H1 (cell line): ENCODE data around the gene CACNA2D3. TPM values are rescaled to one million over a fixed set of nuclear protein-coding genes. Genes with fewer than 3 reads are reported as not detected.

Source experiments
- CTCF ChIA-PET: fragments of 300-600 bp; sonication (Branson Sonifier 250); formaldehyde crosslinking; loops from one replicate; lab custom pipeline; 2021; ENCODE audit not compliant: partially characterized antibody; lab: Charles Lee
- POLR2A ChIA-PET: fragments of 300-600 bp; sonication (Branson Sonifier 250); formaldehyde crosslinking; loops from one replicate; lab custom pipeline; 2021; ENCODE audit warnings: inconsistent platforms; ENCODE audit not compliant: partially characterized antibody; lab: Charles Lee
- DNase-seq, 2 experiments: peaks; one replicate each; pipeline versions ENCODE4 v3.0.0 to v3.0.0-alpha.2; 2010 to 2022; ENCODE audit warnings: low spot score in 2 of 2, low read depth in 1 of 2, mixed read lengths in 1 of 2
- FAIRE-seq: peaks from 2 replicates; lab custom pipeline; 2011; peaks lifted over from hg19 to GRCh38; lab: Jason Lieb, UNC
- H2AFZ ChIP-seq: 2 replicates; pipeline ENCODE4 v1.8.1; 2012; ENCODE audit warnings: low read length, inconsistent platforms
- H2AK5ac ChIP-seq: 2 replicates; pipeline ENCODE4 v1.6.1; 2013; ENCODE audit warnings: low read depth, low read length
- H2BK120ac ChIP-seq: replicated peaks from 2 replicates; pipeline ENCODE3; 2013; ENCODE audit warnings: low read depth, low read length, inconsistent platforms
- H2BK12ac ChIP-seq: 2 replicates; pipeline ENCODE4 v1.6.1; 2013; ENCODE audit warnings: low read depth, low read length
- H2BK15ac ChIP-seq: 2 replicates; pipeline ENCODE4 v1.6.1; 2013; ENCODE audit warnings: low read length
- H2BK20ac ChIP-seq: 2 replicates; pipeline ENCODE4 v1.6.1; 2013; ENCODE audit warnings: low read length
- H2BK5ac ChIP-seq: 2 replicates; pipeline ENCODE4 v1.6.1; 2013; ENCODE audit warnings: low read depth, low read length
- H3K14ac ChIP-seq: 2 replicates; pipeline ENCODE4 v1.6.1; 2013; ENCODE audit warnings: inconsistent platforms; ENCODE audit not compliant: insufficient read length
- H3K18ac ChIP-seq: 2 replicates; pipeline ENCODE4 v1.6.1; 2013; ENCODE audit warnings: low read length; ENCODE audit errors: extremely low read depth
- H3K23ac ChIP-seq: 2 replicates; pipeline ENCODE4 v1.6.1; 2013; ENCODE audit warnings: inconsistent platforms; ENCODE audit not compliant: insufficient read length
- H3K23me2 ChIP-seq: 2 replicates; pipeline ENCODE4 v1.6.1; 2013; ENCODE audit warnings: low read depth, low read length
- H3K27ac ChIP-seq: 2 replicates; pipeline ENCODE4 v1.6.1; 2011; ENCODE audit warnings: low read depth, low read length, inconsistent platforms
- H3K27me3 ChIP-seq, 4 experiments: replicated peaks in 1 of 4; 1 replicate in 1 of 4; 2 replicates in 3 of 4; pipeline versions ENCODE4 v1.6.1 to v1.8.1; 2011 to 2013; ENCODE audit warnings: low read length in 3 of 4, mild to moderate bottlenecking in 3 of 4, inconsistent platforms in 2 of 4, mixed read lengths in 2 of 4, moderate library complexity in 1 of 4; ENCODE audit not compliant: control insufficient read depth in 3 of 4, insufficient read depth in 3 of 4; ENCODE audit errors: extremely low read depth in 1 of 4
- H3K36me3 ChIP-seq, 4 experiments: 2 replicates each; pipeline versions ENCODE4 v1.6.1 to v1.8.1; 2011 to 2013; ENCODE audit warnings: mild to moderate bottlenecking in 4 of 4, low read length in 3 of 4, moderate library complexity in 2 of 4, control low read depth in 1 of 4, inconsistent platforms in 1 of 4; ENCODE audit not compliant: insufficient read depth in 4 of 4, control insufficient read depth in 2 of 4
- H3K4ac ChIP-seq: replicated peaks from 2 replicates; pipeline ENCODE3; 2013; ENCODE audit warnings: low read length, low read depth, mixed read lengths, inconsistent platforms; ENCODE audit not compliant: insufficient read length
- H3K4me1 ChIP-seq, 4 experiments: replicated peaks in 1 of 4; 1 replicate in 1 of 4; 2 replicates in 3 of 4; pipeline versions ENCODE4 v1.6.1 to v1.8.1; 2011 to 2013; ENCODE audit warnings: low read length in 3 of 4, inconsistent platforms in 2 of 4, mixed read lengths in 1 of 4; ENCODE audit not compliant: insufficient read depth in 4 of 4, control insufficient read depth in 3 of 4
- H3K4me2 ChIP-seq, 2 experiments: 2 replicates each; pipeline versions ENCODE4 v1.6.1 to v1.8.1; 2011 to 2013; ENCODE audit warnings: low read depth in 2 of 2, low read length in 2 of 2, control low read depth in 1 of 2, inconsistent platforms in 1 of 2, mild to moderate bottlenecking in 1 of 2; ENCODE audit not compliant: insufficient read depth in 1 of 2
- H3K4me3 ChIP-seq, 4 experiments: fragments of 200-600, 300-600 bp in 1 of 4; sonication (generic), shearing (Covaris generic), sonication (Bioruptor Twin) in 1 of 4; 2 replicates each; pipeline versions ENCODE4 v1.5.1 to v1.8.1; 2011 to 2016; ENCODE audit warnings: low read length in 4 of 4, low read depth in 3 of 4, control low read depth in 2 of 4, inconsistent platforms in 2 of 4, mild to moderate bottlenecking in 2 of 4, mixed read lengths in 1 of 4, moderate library complexity in 1 of 4; ENCODE audit not compliant: insufficient read depth in 2 of 4; ENCODE audit errors: extremely low read depth in 1 of 4
- H3K56ac ChIP-seq: replicated peaks from 2 replicates; pipeline ENCODE3; 2013; ENCODE audit warnings: low read depth, mild to moderate bottlenecking, mixed read lengths, low read length, inconsistent platforms; ENCODE audit not compliant: insufficient read length
- H3K79me1 ChIP-seq: 2 replicates; pipeline ENCODE4 v1.6.1; 2013; ENCODE audit warnings: low read depth, low read length, control low read depth
- H3K79me2 ChIP-seq, 2 experiments: 2 replicates each; pipeline versions ENCODE4 v1.6.1 to v1.8.1; 2012 to 2013; ENCODE audit warnings: low read length in 2 of 2, mild to moderate bottlenecking in 2 of 2, inconsistent platforms in 1 of 2; ENCODE audit not compliant: insufficient read depth in 2 of 2, control insufficient read depth in 1 of 2
- H3K9ac ChIP-seq, 4 experiments: replicated peaks in 1 of 4; 1 replicate in 1 of 4; 2 replicates in 3 of 4; pipeline versions ENCODE4 v1.6.1 to v1.8.1; 2011 to 2013; ENCODE audit warnings: low read depth in 3 of 4, low read length in 3 of 4, control low read depth in 2 of 4, mild to moderate bottlenecking in 2 of 4, moderate library complexity in 2 of 4, inconsistent platforms in 1 of 4; ENCODE audit errors: extremely low read depth in 1 of 4
- H3K9me3 ChIP-seq, 2 experiments: 2 replicates each; pipeline versions ENCODE4 v1.6.1 to v1.8.1; 2012 to 2013; ENCODE audit warnings: mild to moderate bottlenecking in 2 of 2, moderate library complexity in 2 of 2, control low read depth in 1 of 2, inconsistent platforms in 1 of 2, low read depth in 1 of 2, low read length in 1 of 2, mixed read lengths in 1 of 2; ENCODE audit not compliant: insufficient read depth in 2 of 2
- H4K20me1 ChIP-seq, 2 experiments: replicated peaks in 1 of 2; 2 replicates each; pipeline versions ENCODE3 to v1.8.1; 2011 to 2013; ENCODE audit warnings: inconsistent platforms in 2 of 2, low read length in 2 of 2, mild to moderate bottlenecking in 1 of 2; ENCODE audit not compliant: insufficient read depth in 2 of 2, control insufficient read depth in 1 of 2
- H4K5ac ChIP-seq: 2 replicates; pipeline ENCODE4 v1.6.1; 2013; ENCODE audit warnings: low read length, low read depth, mixed read lengths, inconsistent platforms; ENCODE audit not compliant: insufficient read length
- H4K8ac ChIP-seq: 2 replicates; pipeline ENCODE4 v1.8.0; 2013; ENCODE audit warnings: mild to moderate bottlenecking, moderate library complexity, low read length, inconsistent platforms; ENCODE audit not compliant: insufficient read depth; ENCODE audit errors: extremely low read depth
- H4K91ac ChIP-seq: replicated peaks from 2 replicates; pipeline ENCODE3; 2013; ENCODE audit warnings: low read length, mixed read lengths, inconsistent platforms; ENCODE audit not compliant: insufficient read length
- CREB1 ChIP-seq: IDR thresholded peaks from 2 replicates; pipeline ENCODE4 v1.6.1; 2012; ENCODE audit warnings: inconsistent platforms
- WGBS, 2 experiments: shearing (Covaris generic) in 1 of 2; methylation state at CpG; one replicate each; pipeline versions ENCODE4 v1.1.6 to v1.1.7; 2013 to 2015; ENCODE audit warnings: low lambda C conversion rate in 2 of 2, mixed read lengths in 2 of 2, inconsistent platforms in 1 of 2, low coverage in 1 of 2, missing lambda C conversion rate in 1 of 2; ENCODE audit not compliant: insufficient replicate concordance in 2 of 2, insufficient coverage in 1 of 2, insufficient read length in 1 of 2; ENCODE audit errors: extremely low coverage in 1 of 2, missing lambda C conversion rate in 1 of 2; 5-methylcytosine and 5-hydroxymethylcytosine counted together
- polyA plus RNA-seq, 7 experiments: library from polyadenylated mRNA; depleted of rRNA in 3 of 7; stranded (reverse) in 5 of 7; unstranded in 2 of 7; fragments of >200 nt in 5 of 7; fragments of 200-250 nt in 2 of 7; gene quantifications; 1 replicate in 5 of 7; 2 replicates in 1 of 7; 4 replicates in 1 of 7; pipeline versions ENCODE4 v1.2.1 to v1.2.3, GENCODE V29; 2011 to 2013; ENCODE audit warnings: missing spikeins in 2 of 7, mixed read lengths in 2 of 7
- total RNA-seq: library from RNA; stranded (reverse); fragmentation: NEBNext Ultra II Directional; extraction: Animal tissue kit (Norgen Biotek cat#: 25700); gene quantifications from 2 replicates; pipeline ENCODE4 v1.2.1, GENCODE V29; 2021
- TF ChIP-seq, protein P1 (sequence below): IDR thresholded peaks from 2 replicates; pipeline ENCODE4 v1.6.1; 2012; ENCODE audit warnings: inconsistent platforms

CACNA2D3 gene
- total and polyA plus RNA-seq, 2 of the 8 experiments (the other 6 are each of a cell fraction or from before 2014, with no cell fraction given), result 1.5 to 1.8 TPM

DNA sequence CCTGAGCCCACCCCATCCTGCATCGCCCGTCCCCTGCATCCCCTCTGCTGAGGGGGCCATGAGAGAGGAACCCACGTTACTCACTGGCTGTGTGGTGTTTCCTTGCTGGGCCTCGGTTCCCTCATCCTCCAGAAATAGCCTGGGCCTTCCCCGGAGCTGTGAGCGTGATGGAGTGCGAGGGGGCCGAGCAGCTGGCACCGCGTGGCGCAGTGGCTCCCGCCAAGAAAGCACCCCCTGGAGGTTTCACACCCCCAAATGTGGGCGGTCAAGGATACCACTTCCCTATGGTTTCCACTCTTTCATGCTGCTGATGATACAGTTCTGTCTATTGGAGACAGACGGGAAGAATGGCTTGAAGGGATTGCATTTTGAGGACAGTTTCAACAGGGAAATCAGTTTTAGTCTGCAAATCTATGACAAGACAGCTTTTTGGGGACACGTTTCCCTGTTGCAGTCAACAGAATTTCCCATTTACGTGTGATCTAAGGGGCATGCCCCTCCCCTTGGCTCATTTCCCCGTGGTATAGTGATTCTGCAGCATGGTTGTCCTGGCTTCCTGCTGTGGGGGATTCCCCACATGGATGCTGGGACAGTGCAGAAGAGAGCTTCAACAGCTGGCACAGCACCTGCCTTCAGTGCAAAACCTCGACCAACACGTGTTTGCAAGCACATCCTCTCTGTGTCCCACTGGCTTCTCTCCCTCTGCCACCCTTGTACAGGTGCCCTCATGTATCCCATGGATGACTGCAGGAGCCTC, 428.0 kb downstream of the CACNA2D3 start:
- H2BK20ac ChIP-seq, result no peak overlapping the region
- FAIRE-seq, result no peak
- TF ChIP-seq, protein P1, sequence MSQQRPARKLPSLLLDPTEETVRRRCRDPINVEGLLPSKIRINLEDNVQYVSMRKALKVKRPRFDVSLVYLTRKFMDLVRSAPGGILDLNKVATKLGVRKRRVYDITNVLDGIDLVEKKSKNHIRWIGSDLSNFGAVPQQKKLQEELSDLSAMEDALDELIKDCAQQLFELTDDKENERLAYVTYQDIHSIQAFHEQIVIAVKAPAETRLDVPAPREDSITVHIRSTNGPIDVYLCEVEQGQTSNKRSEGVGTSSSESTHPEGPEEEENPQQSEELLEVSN, result peak; percentile 52
- no peak for TF ChIP-seq CREB1
- H3K4me2 ChIP-seq, result no peak overlapping the region
- no peak overlapping the region for H3K27ac ChIP-seq
- no peak overlapping the region for H3K23ac ChIP-seq
- no peak overlapping the region for H3K18ac ChIP-seq
- H4K20me1 ChIP-seq, result no peaks in the 10 kb centered on the region
- no peak overlapping the region for H4K5ac ChIP-seq
- no peak overlapping the region for H2BK5ac ChIP-seq
- no peak overlapping the region for H3K14ac ChIP-seq
- H3K4me1 ChIP-seq, result peaks cover 0 to 3% (median 0%) of the 10 kb centered on the region in 4 experiments; a peak in 1 of 7 replicates
- no peaks in the 10 kb centered on the region for H3K23me2 ChIP-seq
- peak overlapping the region; percentile 32 for H3K4ac ChIP-seq
- H3K9ac ChIP-seq, result no peak overlapping the region
- 87% methylated on average over 19 of the region's 19 CpGs; no CpG with 5 or more reads in 1 of the 2 experiments for WGBS, 2 experiments
- H4K91ac ChIP-seq, result no peak overlapping the region
- H2AK5ac ChIP-seq, result no peak overlapping the region
- no peak for DNase-seq
- ChIA-PET POLR2A (interaction anchor here (1.2 to 2.2 kb wide), 2 partner anchors 10 to 12 kb away, joined by 3 to 4 read pairs; no protein-coding TSS in a partner anchor), CTCF (interaction anchor here (0.7 to 3.3 kb wide), 4 partner anchors 11 to 188 kb away, joined by 3 to 23 read pairs (median 4); no protein-coding TSS in a partner anchor)
- no peaks in the 10 kb centered on the region for H3K36me3 ChIP-seq
- no peak overlapping the region for H3K56ac ChIP-seq
- no peak overlapping the region for H2BK120ac ChIP-seq
- no peaks in the 10 kb centered on the region for H3K79me1 ChIP-seq
- no peak overlapping the region for H2BK12ac ChIP-seq
- no peaks in the 10 kb centered on the region for H3K27me3 ChIP-seq
- H4K8ac ChIP-seq, result no peak overlapping the region
- H3K79me2 ChIP-seq, result no peaks in the 10 kb centered on the region
- H3K9me3 ChIP-seq, result no peaks in the 10 kb centered on the region
- no peak overlapping the region for H3K4me3 ChIP-seq
- no peak overlapping the region for H2BK15ac ChIP-seq
- no peak overlapping the region for H2AFZ ChIP-seq
